GM13977 (cell line): ENCODE data around the gene BCAS3.

Source experiments
- DNase-seq: peaks from one replicate; pipeline ENCODE4 v3.0.0; 2012; ENCODE audit warnings: low spot score
- in situ Hi-C: fragments of 300-500 bp; cut with MboI; formaldehyde crosslinking; loops from one replicate; pipeline ENCODE4 v1.12.0; 2022; ENCODE audit warnings: low sequenced_read_pairs, low pct_unique_long_range_greater_than_20kb, mixed read lengths, inconsistent platforms; ENCODE audit not compliant: unreplicated experiment
- TF ChIP-seq, protein P1 (sequence below): IDR thresholded peaks from 2 replicates; pipeline ENCODE4 v1.5.1; 2012; ENCODE audit warnings: mild to moderate bottlenecking, control low read depth; ENCODE audit not compliant: insufficient read depth; ENCODE audit errors: extremely low read depth, missing control alignments

Gene BCAS3

DNA sequence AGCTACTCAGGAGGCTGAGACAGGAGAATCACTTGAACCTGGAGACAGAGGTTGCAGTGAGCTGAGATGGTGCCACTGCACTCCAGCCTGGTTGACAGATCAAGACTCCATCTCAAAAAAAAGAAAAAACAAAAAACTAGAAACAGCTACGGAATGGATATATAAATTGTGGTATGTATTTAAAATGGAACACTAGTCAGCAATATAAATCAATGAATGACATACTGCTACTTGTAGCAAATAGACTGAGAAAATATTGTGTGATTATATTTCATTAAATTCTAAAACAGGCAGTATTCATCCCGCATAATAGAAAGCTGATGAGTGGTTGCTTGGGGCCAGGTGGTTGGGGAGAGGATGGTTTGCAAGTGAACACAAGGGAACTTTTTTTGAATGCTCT lies 261.7 kb downstream of the BCAS3 start:
- in situ Hi-C loops = no loop called here
- DNase-seq = no peak
- TF ChIP-seq, protein P1, sequence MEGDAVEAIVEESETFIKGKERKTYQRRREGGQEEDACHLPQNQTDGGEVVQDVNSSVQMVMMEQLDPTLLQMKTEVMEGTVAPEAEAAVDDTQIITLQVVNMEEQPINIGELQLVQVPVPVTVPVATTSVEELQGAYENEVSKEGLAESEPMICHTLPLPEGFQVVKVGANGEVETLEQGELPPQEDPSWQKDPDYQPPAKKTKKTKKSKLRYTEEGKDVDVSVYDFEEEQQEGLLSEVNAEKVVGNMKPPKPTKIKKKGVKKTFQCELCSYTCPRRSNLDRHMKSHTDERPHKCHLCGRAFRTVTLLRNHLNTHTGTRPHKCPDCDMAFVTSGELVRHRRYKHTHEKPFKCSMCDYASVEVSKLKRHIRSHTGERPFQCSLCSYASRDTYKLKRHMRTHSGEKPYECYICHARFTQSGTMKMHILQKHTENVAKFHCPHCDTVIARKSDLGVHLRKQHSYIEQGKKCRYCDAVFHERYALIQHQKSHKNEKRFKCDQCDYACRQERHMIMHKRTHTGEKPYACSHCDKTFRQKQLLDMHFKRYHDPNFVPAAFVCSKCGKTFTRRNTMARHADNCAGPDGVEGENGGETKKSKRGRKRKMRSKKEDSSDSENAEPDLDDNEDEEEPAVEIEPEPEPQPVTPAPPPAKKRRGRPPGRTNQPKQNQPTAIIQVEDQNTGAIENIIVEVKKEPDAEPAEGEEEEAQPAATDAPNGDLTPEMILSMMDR = no peak

DNA sequence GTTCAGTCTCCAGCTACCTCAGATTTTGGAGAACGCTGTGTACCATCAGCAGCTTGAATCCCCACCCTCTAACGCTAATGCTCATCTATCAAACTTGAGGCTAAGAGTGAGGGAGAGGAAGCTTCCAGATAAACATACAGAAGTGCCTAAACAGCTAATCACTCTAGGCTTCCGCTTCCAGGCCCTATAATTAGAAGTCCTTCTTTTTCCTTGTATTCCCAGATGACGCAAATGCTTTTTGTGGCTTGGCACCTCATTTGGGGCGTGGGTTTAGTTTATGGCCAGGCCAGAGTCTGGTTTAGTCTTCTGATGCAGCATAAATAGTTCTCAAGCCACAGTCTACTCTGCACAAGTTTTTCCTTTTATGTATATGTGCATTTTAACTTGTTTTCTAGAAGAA lies 263.4 kb downstream of the BCAS3 start:
- DNase-seq = no peak
- in situ Hi-C loops = no loop called here
- TF ChIP-seq, protein P1 = no peak

DNA sequence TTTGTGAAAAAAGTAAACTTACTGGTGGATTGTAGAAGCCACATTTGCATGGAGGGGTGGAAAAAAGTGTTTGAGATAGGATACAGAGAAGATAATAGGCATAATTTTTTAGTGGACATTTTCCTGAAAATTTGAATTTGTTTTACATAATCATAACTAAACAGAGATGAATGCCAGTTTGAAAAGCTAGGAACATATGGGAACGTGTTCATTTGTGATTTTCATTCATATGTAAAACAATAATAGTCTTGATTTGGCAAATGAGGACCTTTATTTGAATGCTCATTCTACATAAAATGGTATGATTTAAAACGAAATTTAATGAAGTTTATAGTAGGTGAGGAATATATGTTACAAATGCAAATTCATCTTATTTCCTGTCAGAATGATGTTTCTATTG lies 263.9 kb downstream of the BCAS3 start:
- DNase-seq = no peak
- in situ Hi-C loops = no loop called here
- TF ChIP-seq, protein P1 = no peak

DNA sequence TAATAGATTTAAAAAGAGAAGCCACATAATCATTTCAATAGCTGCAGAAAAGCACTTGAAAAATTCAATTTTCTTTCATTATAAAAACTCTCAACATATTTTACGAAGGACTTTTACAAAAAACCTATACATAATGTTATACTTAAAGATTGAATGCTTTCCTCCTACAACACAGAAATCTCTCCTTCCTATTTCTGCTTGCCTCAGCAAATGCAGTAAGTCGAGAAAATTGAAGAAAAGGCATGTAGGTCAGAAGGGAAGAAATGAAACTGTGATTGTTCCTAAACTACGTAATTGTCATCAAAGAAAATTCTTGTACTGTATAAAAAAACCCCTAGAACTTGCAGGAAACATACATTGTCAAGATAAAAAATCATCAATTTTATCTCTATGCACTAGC lies 267.1 kb downstream of the BCAS3 start:
- in situ Hi-C loops = no loop called here
- DNase-seq = no peak
- TF ChIP-seq, protein P1 = no peak

DNA sequence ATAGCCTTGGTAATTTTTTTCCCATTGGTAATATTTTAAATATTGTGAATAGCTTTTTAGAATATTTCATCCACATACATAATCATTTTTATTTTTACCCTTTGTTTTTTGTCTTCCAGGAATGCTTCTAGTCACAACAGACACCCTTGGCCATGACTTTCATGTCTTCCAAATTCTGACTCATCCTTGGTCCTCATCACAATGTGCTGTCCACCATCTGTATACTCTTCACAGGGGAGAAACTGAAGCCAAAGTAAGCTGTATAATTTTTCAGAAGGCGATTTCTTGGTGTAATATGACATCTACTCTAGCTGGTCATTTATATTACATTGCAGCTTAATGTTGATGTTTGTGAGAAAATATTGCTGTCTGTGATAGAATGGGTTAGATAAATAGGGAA lies 269.4 kb downstream of the BCAS3 start:
- no peak for DNase-seq
- TF ChIP-seq, protein P1 = no peak
- in situ Hi-C loops = no loop called here

DNA sequence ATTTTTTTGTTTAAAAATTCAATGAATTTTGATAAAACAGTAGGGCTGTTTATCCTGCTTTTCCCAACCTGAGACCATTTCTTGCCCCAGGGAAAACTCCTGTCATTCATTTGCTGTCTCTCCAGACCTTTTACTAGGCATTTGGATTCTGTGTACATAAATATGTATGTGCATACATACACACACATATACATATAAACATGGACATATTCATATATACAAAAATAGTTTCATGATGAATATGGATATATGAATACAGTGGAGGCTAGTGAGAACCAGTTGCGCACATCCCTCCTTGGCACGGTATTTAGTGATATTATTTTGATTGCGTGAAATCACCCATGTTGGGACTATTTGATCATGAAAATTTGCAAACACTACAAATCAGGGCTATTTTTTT lies 269.9 kb downstream of the BCAS3 start:
- in situ Hi-C loops = no loop called here
- DNase-seq = no peak
- TF ChIP-seq, protein P1 = no peak

DNA sequence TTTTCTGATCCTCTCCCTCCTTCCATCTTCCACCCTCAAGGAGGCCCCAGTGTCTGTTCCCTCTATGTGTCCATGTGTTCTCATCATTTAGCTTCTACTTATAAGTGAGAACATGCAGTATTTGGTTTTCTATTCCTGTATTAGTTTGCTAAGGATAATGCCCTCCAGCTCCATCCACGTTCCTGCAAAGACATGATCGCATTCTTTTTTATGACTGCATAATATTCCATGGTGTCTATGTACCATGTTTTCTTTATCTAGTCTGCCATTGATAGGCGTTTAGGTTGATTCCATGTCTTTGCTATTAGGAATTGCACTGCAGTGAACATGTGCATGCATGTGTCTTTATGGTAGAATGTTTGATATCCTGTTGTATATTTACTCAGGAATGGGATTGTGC lies 275.1 kb downstream of the BCAS3 start:
- no peak for DNase-seq
- TF ChIP-seq, protein P1 = no peak
- in situ Hi-C loops = no loop called here
